NT2/D1 (cell line): ENCODE measurements around the gene CFAP206.

ENCODE experiments used
- DNase-seq: peaks from one replicate; pipeline ENCODE4 v3.0.0-alpha.2; 2011; ENCODE audit warnings: low read depth, low spot score
- H3K27me3 ChIP-seq: 2 replicates; pipeline ENCODE4 v1.6.0; 2011; ENCODE audit warnings: mild to moderate bottlenecking; ENCODE audit not compliant: insufficient read length, insufficient read depth
- H3K36me3 ChIP-seq: 2 replicates; pipeline ENCODE4 v1.6.1; 2011; ENCODE audit warnings: mild to moderate bottlenecking, low read length, mixed read lengths; ENCODE audit not compliant: insufficient read depth, insufficient read length
- H3K4me1 ChIP-seq: 2 replicates; pipeline ENCODE4 v1.5.1; 2011; ENCODE audit not compliant: insufficient read depth, insufficient read length
- H3K4me3 ChIP-seq: 2 replicates; pipeline ENCODE4 v1.5.1; 2011; ENCODE audit warnings: low read depth; ENCODE audit not compliant: insufficient read length
- H3K9ac ChIP-seq: 2 replicates; pipeline ENCODE4 v1.6.0; 2011; ENCODE audit warnings: low read depth; ENCODE audit not compliant: insufficient read length
- H3K9me3 ChIP-seq: 2 replicates; pipeline ENCODE4 v1.5.1; 2011; ENCODE audit warnings: mild to moderate bottlenecking, low read length; ENCODE audit not compliant: insufficient read depth
- SUZ12 ChIP-seq: IDR thresholded peaks from 2 replicates; pipeline ENCODE4 v1.6.1; 2011; ENCODE audit not compliant: insufficient read length, insufficient read depth; ENCODE audit errors: extremely low read depth
- YY1 ChIP-seq: IDR thresholded peaks from 2 replicates; pipeline ENCODE4 v1.6.1; 2011; ENCODE audit not compliant: insufficient read length, insufficient read depth
- ZNF274 ChIP-seq: IDR thresholded peaks from 2 replicates; pipeline ENCODE4 v1.6.1; 2011; ENCODE audit warnings: mild to moderate bottlenecking, low read depth, low read length

Gene CFAP206

DNA sequence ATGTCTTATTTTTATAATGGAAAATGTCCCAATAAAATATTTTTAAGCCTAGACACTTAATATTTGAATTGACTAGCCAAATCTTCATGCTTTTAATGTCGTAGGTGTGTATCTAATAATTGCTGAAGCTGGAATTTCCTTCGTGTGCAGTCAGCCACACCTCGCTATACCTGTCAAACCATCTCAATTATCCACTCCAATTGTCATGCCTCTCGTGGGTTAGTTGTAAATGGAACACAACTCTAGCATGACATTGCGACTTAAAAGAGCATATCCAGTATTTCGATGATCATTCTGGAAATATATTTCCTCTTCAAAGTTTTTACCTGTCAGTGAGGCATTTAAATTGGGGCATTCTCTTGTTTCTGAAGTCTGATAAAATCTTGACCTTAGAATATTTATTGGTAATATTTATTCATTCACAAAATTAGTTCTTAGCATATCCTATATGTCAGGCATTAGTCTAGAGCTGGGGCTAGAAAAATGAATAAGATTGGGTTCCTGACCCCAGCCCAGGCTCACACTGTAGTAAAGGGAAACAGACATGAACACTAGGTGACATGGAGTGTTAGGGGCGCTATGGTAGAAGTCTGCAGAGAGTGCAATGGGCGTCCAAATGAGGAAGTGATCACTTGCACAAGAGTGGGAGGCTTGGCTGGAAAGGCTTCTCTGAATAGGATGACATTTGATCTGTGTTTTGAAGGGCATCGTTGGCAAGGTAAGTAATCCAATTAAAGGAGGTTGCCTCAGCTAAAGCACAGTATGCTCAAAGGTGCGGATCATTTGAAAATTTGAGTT is 11.0 kb upstream of the CFAP206 start:
- TF ChIP-seq SUZ12 (no peak), ZNF274 (no peak)
- no peak for DNase-seq

DNA sequence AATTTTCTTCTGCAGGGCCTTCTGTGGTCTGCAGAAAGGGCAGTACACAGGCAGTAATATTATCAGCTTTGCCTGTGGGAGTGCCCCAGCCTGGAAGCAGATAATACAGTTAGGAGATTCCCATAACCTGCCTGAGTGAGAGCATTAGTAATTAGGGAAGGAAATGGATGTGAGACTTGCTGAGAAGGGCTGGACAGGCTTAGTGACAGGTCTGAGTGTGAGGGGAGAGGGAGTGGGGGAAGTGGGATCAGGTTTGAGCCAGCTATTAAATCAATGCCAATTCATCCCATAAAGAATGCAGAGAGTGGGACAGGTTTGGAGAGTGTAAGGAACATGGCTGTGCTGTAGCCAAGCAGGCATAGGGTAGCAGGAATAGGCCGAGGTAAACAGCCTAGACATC is 10.1 kb upstream of the CFAP206 start:
- DNase-seq: no peak
- no peak for TF ChIP-seq YY1
- no peak for TF ChIP-seq SUZ12
- TF ChIP-seq ZNF274: no peak
- Histone ChIP-seq H3K36me3 (no peaks in the 10 kb centered on the region), H3K4me3 (no peak overlapping the region), H3K4me1 (no peaks in the 10 kb centered on the region), H3K9ac (no peak overlapping the region), H3K27me3 (no peaks in the 10 kb centered on the region), H3K9me3 (no peaks in the 10 kb centered on the region)

More for the DNA sequence above, 11.0 kb upstream of the CFAP206 start:
- Histone ChIP-seq H3K4me1 (no peaks in the 10 kb centered on the region), H3K4me3 (no peak overlapping the region), H3K36me3 (no peaks in the 10 kb centered on the region), H3K9me3 (no peaks in the 10 kb centered on the region), H3K27me3 (no peaks in the 10 kb centered on the region), H3K9ac (no peak overlapping the region)

DNA sequence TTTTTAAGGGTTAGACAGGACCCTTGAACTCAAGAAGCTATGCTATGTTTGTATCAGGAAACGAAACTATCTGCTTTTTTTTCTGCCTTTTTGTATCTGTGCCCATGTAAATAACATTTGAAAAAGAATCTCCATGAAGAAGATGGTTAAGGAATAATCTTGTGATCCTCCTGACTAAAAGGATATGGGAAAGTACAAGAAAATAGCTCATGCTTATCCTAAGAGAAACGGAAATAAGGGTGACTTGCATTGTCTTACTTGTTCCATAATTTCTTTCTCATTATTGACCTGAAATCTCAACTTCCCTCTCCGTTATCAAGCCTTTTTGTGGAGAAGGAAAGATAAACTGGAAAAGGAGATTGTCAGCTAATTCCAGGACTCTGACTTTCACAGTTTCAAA is 5.9 kb upstream of the CFAP206 start:
- Histone ChIP-seq H3K9me3 (no peaks in the 10 kb centered on the region), H3K36me3 (no peaks in the 10 kb centered on the region), H3K9ac (no peak overlapping the region), H3K4me3 (no peak overlapping the region), H3K27me3 (no peaks in the 10 kb centered on the region), H3K4me1 (no peaks in the 10 kb centered on the region)
- no peak for TF ChIP-seq ZNF274
- no peak for TF ChIP-seq YY1
- no peak for TF ChIP-seq SUZ12
- DNase-seq: no peak

DNA sequence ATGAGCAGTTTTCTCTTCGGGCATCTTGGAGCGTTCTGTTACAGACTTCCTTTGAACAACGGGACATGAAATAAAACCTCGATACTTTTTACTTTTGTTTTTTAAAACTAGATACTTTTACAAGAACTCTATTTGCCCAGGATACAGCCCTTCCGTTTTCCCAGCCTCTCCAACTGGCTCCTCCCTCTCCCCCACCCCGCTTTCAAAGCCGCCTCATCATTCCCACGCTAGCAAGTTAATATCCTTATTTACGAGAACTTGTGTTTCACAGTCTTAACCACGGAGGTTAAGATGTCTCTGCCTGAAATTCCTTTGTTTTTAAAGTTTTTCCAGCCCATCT is 241 bp upstream of the CFAP206 start:
- Histone ChIP-seq H3K4me3 (peak overlapping the region; percentile 84), H3K9ac (no peak overlapping the region), H3K27me3 (no peaks in the 10 kb centered on the region), H3K36me3 (no peaks in the 10 kb centered on the region), H3K9me3 (no peaks in the 10 kb centered on the region), H3K4me1 (no peaks in the 10 kb centered on the region)
- no peak for TF ChIP-seq SUZ12
- no peak for TF ChIP-seq ZNF274
- no peak for TF ChIP-seq YY1
- peak; percentile 9 for DNase-seq

DNA sequence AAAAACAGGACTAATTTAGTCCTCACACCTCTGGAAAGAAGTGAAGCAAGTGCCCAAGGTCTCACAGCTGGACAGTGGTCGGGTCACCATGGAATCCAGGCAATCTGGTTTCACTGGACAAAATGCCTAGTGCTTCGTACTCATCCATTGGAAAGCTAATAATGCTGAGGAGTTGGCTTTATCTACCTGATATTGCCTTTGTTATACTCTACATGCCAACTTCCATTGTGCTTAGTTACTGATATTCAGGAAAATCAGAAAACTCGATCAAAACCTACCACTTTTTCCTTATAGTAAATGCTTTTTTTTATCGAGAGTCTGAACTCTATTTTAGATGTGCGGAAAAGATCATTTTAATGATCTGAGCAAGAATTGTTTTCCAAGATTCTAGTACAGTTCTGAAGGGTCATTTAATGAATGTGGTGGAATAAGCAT is 966 bp downstream of the CFAP206 start:
- no peak for DNase-seq
- H3K4me3 ChIP-seq: peak overlapping the region; percentile 84
- no peaks in the 10 kb centered on the region for H3K27me3 ChIP-seq
- H3K36me3 ChIP-seq: no peaks in the 10 kb centered on the region
- peak overlapping the region; percentile 70 for H3K9ac ChIP-seq
- TF ChIP-seq ZNF274 (no peak), YY1 (no peak), SUZ12 (no peak)
- H3K4me1 ChIP-seq: no peaks in the 10 kb centered on the region
- no peaks in the 10 kb centered on the region for H3K9me3 ChIP-seq

DNA sequence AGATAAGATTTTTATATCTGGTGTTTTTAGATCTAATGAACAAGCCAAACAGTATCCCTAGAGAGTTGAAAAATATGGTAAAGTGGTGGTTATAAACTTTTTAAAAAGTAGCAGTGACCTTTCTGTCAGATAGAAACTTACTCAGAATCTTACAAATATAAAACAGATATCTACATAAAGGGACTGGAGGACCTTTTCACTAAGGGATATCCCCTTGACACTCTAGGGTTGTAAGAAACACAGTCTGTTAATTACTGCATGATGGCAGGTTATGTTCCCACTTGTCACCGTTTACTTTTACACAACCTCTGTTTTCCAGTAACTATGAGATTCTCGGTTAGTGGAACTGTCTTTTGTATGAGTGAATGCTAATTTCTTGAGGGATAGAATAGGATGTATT is 11.5 kb downstream of the CFAP206 start:
- Histone ChIP-seq H3K4me3 (no peak overlapping the region), H3K9ac (no peak overlapping the region), H3K4me1 (no peaks in the 10 kb centered on the region), H3K9me3 (no peaks in the 10 kb centered on the region), H3K36me3 (no peaks in the 10 kb centered on the region), H3K27me3 (no peaks in the 10 kb centered on the region)
- TF ChIP-seq ZNF274 (no peak), SUZ12 (no peak), YY1 (no peak)
- no peak for DNase-seq

DNA sequence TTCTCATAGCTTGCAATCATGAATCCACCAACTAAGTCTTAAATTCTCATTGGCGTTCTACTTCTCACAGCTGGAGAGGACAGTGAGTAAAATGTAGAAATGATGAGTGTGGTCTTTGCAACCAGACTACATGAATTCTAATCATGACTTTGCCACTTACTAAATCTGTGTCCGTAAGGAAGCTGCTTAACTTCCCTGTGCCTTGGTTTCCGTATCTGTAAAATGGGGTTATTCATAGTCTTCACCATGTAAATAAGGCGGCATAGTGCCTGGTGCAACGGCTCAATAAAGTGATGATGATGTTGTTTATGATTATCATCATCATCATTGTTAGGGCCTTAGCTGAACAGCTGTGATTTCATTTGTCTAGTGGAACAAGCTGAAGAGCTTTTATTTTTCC is 12.6 kb downstream of the CFAP206 start:
- H3K27me3 ChIP-seq: no peaks in the 10 kb centered on the region
- no peaks in the 10 kb centered on the region for H3K36me3 ChIP-seq
- TF ChIP-seq ZNF274 (no peak), YY1 (no peak), SUZ12 (no peak)
- no peaks in the 10 kb centered on the region for H3K4me1 ChIP-seq
- DNase-seq: no peak
- no peaks in the 10 kb centered on the region for H3K9me3 ChIP-seq
- no peak overlapping the region for H3K4me3 ChIP-seq
- no peak overlapping the region for H3K9ac ChIP-seq
